Gastroesophageal sphincter (tissue), 4 donors: ENCODE results near the gene FERMT3. TPM values are rescaled to one million over a fixed set of nuclear protein-coding genes. Genes with fewer than 3 reads are reported as not detected.
A peak's percentile ranks its signal among the peaks of the same experiment; 100 is the strongest.

Experiments
- ATAC-seq: fragments of 150-250 bp; one replicate; pipeline ENCODE4 v1.9.1; 2016; ENCODE audit warnings: mild to moderate bottlenecking, moderate library complexity
- H3K27ac ChIP-seq, 4 donors: fragments of 200-600 bp; sonication (generic) in 3 of 4; 1 replicate in 3 of 4; 2 replicates in 1 of 4; pipeline ENCODE4 v1.5.1; 2016 to 2019
- H3K27me3 ChIP-seq: fragments of 200-600 bp; sonication (generic); one replicate; pipeline ENCODE4 v1.5.1; 2019
- H3K36me3 ChIP-seq, 2 donors: fragments of 200-600 bp; sonication (generic); one replicate each; pipeline ENCODE4 v1.5.1; 2019; ENCODE audit warnings: control low read depth in 1 of 2
- H3K4me1 ChIP-seq, 3 donors: fragments of 200-600 bp; sonication (generic); 1 replicate in 2 of 3; 2 replicates in 1 of 3; pipeline ENCODE4 v1.5.1; 2016 to 2019; ENCODE audit warnings: control low read depth in 2 of 3
- H3K4me3 ChIP-seq, 2 donors: fragments of 200-600 bp; sonication (generic); one replicate each; pipeline ENCODE4 v1.5.1; 2019; ENCODE audit warnings: mild to moderate bottlenecking in 1 of 2, moderate library complexity in 1 of 2
- H3K9me3 ChIP-seq, 3 donors: fragments of 200-600 bp; sonication (generic); one replicate each; pipeline ENCODE4 v1.5.1; 2017 to 2019; ENCODE audit warnings: control low read depth in 2 of 3
- CTCF ChIP-seq, 4 experiments: fragments of 200-600 bp in 2 of 4; fragments of 450-650 bp in 2 of 4; sonication (generic) in 1 of 4; IDR thresholded peaks; one replicate each; pipeline ENCODE4 v1.5.1; 2017 to 2019; ENCODE audit warnings: antibody characterized with exemption in 4 of 4, mild to moderate bottlenecking in 2 of 4, moderate library complexity in 2 of 4
- EP300 ChIP-seq: sonication (generic); formaldehyde crosslinking; IDR thresholded peaks from one replicate; pipeline ENCODE4 v1.6.1; 2017; ENCODE audit warnings: antibody characterized with exemption, mild to moderate bottlenecking
- POLR2A ChIP-seq, 2 donors: fragments of 450-650 bp; IDR thresholded peaks; one replicate each; pipeline ENCODE4 v1.6.1; 2017; ENCODE audit warnings: antibody characterized with exemption in 2 of 2, mild to moderate bottlenecking in 2 of 2, moderate library complexity in 1 of 2
- POLR2AphosphoS5 ChIP-seq: sonication (generic); formaldehyde crosslinking; IDR thresholded peaks from one replicate; pipeline ENCODE4 v1.6.1; 2017; ENCODE audit warnings: antibody characterized with exemption
- WGBS, 2 donors: methylation state at CpG; one replicate each; pipeline ENCODE4 v1.1.5; 2018; ENCODE audit warnings: low coverage in 1 of 2; 5-methylcytosine and 5-hydroxymethylcytosine counted together
- total RNA-seq, 4 donors: library from RNA; depleted of rRNA; stranded (reverse); fragments of >200 nt; gene quantifications; one replicate each; pipeline ENCODE4 v1.1.0, GENCODE V29; 2016

FERMT3 gene
- total RNA-seq, 4 donors from 2014 or later, result 14.5 to 28.5 (median 17.0) TPM

GRCh38 chr11:64253043-64253442 is 46.5 kb downstream of the FERMT3 start:
- peak overlapping the region in 1 of 2 donors; percentile 93 for H3K4me3 ChIP-seq
- TF ChIP-seq POLR2A (IDR thresholded peaks at IDR 0.05) (no peak), CTCF (IDR thresholded peaks at IDR 0.05) (no peak), POLR2AphosphoS5 (no peak), EP300 (no peak)
- H3K9me3 ChIP-seq, result no peaks in the 10 kb centered on the region
- no peaks in the 10 kb centered on the region for H3K27me3 ChIP-seq
- H3K36me3 ChIP-seq, result peaks cover 0 to 39% of the 10 kb centered on the region in 2 donors
- H3K4me1 ChIP-seq, result peaks cover 0 to 41% (median 25%) of the 10 kb centered on the region in 3 donors
- no peak for ATAC-seq
- 62% methylated on average over 3 of the region's 8 CpGs; no CpG with 5 or more reads in 1 of the 2 donors for WGBS, 2 donors
- peak overlapping the region in 3 of 4 donors; percentile 57 to 86 (median 83) for H3K27ac ChIP-seq

- H3K9me3 ChIP-seq, result no peaks in the 10 kb centered on the region
- no peak overlapping the region for H3K27ac ChIP-seq
- H3K4me1 ChIP-seq, result peaks cover 0 to 41% (median 25%) of the 10 kb centered on the region in 3 donors
- ATAC-seq, result no peak
- H3K36me3 ChIP-seq, result peaks cover 0 to 44% of the 10 kb centered on the region in 2 donors
- no peak for TF ChIP-seq POLR2AphosphoS5
- TF ChIP-seq POLR2A (IDR thresholded peaks at IDR 0.05), result no peak
- TF ChIP-seq CTCF (IDR thresholded peaks at IDR 0.05), result no peak
- no peak for TF ChIP-seq EP300
- H3K4me3 ChIP-seq, result no peak overlapping the region
- H3K27me3 ChIP-seq, result no peaks in the 10 kb centered on the region
- WGBS, 2 donors, result no CpG with 5 or more reads among the region's 5 CpGs
Observed at GRCh38 chr11:64253481-64253880, 47.0 kb downstream of the FERMT3 start.

DNA sequence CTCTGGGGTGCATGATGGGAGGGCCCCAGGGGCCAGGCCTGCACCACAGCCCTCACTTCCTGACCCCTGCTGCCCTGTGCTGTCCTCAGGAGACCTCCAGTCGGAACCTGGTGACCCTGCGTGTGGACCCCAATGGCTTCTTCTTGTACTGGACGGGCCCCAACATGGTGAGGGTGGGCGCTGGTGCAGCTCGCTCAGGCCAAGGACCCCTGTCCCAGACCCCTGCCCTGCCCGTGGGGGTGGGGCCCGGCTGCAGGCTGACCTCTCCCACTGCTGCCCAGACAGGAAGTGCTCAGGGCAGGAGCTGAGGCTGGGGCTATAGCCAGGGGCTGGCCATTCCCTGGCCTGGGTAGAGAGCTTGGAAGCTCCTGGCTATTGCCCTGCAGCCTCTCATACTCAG is 47.8 kb downstream of the FERMT3 start:
- ATAC-seq, result no peak
- no peak overlapping the region for H3K4me3 ChIP-seq
- H3K27me3 ChIP-seq, result no peaks in the 10 kb centered on the region
- peaks cover 0 to 52% of the 10 kb centered on the region in 2 donors for H3K36me3 ChIP-seq
- H3K27ac ChIP-seq, result no peak overlapping the region
- whole genome bisulfite sequencing, 2 donors, result 80% methylated on average over 1 of the region's 7 CpGs; no CpG with 5 or more reads in 1 of the 2 donors
- H3K4me1 ChIP-seq, result peaks cover 0 to 41% (median 25%) of the 10 kb centered on the region in 3 donors
- no peaks in the 10 kb centered on the region for H3K9me3 ChIP-seq
- no peak for TF ChIP-seq EP300
- no peak for TF ChIP-seq POLR2AphosphoS5
- TF ChIP-seq POLR2A (IDR thresholded peaks at IDR 0.05), result no peak
- TF ChIP-seq CTCF (IDR thresholded peaks at IDR 0.05), result no peak

GRCh38 chr11:64255135-64256128 is 48.9 kb downstream of the FERMT3 start:
- 80% methylated on average over 14 of the region's 35 CpGs; no CpG with 5 or more reads in 1 of the 2 donors for WGBS, 2 donors
- ATAC-seq, result no peak
- Histone ChIP-seq H3K9me3 (no peaks in the 10 kb centered on the region), H3K4me1 (peaks cover 0 to 38% (median 24%) of the 10 kb centered on the region in 3 donors), H3K27ac (no peak overlapping the region), H3K36me3 (peaks cover 0 to 63% of the 10 kb centered on the region in 2 donors), H3K27me3 (no peaks in the 10 kb centered on the region), H3K4me3 (no peak overlapping the region)
- TF ChIP-seq POLR2AphosphoS5 (no peak), CTCF (IDR thresholded peaks at IDR 0.05) (no peak), POLR2A (IDR thresholded peaks at IDR 0.05) (no peak), EP300 (no peak)
